Vagina (tissue), 2 donors: ENCODE measurements around the gene MYO1E.

Experiments used
- CTCF ChIP-seq, 3 experiments: fragments of 450-650 bp in 2 of 3; fragments of 200-600 bp in 1 of 3; sonication (generic) in 1 of 3; IDR thresholded peaks; one replicate each; pipeline ENCODE4 v1.5.1; 2017 to 2019; ENCODE audit warnings: antibody characterized with exemption in 3 of 3, mild to moderate bottlenecking in 2 of 3, moderate library complexity in 2 of 3
- POLR2AphosphoS5 ChIP-seq, 2 donors: sonication (generic); formaldehyde crosslinking; IDR thresholded peaks; one replicate each; pipeline ENCODE4 v1.9.0; 2017; ENCODE audit warnings: antibody characterized with exemption in 2 of 2, mild to moderate bottlenecking in 2 of 2, low read depth in 1 of 2; ENCODE audit not compliant: insufficient read depth in 1 of 2

- TF ChIP-seq CTCF (IDR thresholded peaks at IDR 0.05) (no peak), POLR2AphosphoS5 (IDR thresholded peaks at IDR 0.05; ENCODE audit: insufficient read depth in 1 of 2, low read depth in 1 of 2) (no peak)
Observed at GRCh38 chr15:59419170-59419569, 46.5 kb upstream of the MYO1E start.
